ENCODE data around the gene DNAH7.

DNAH7 gene

DNA sequence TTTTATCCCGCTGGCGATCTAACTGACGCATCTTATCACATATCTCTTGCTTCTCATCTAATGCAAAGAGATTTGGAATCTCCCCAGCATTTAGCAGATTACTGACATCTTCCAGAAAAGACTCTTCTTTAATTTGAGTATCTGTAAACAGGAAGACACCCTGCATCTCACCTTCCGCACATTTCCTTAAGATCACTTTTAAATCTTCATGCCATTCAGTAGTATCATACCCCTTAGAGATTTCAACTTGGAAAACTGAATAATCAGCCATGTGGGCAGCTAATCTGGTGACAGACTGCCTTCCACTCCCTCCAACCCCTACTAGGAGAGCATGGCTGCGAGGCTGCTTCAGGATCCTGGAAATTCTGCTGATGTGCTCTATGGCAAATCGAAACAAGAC, 204.3 kb downstream of the DNAH7 start:
- TF ChIP-seq, protein P1, sequence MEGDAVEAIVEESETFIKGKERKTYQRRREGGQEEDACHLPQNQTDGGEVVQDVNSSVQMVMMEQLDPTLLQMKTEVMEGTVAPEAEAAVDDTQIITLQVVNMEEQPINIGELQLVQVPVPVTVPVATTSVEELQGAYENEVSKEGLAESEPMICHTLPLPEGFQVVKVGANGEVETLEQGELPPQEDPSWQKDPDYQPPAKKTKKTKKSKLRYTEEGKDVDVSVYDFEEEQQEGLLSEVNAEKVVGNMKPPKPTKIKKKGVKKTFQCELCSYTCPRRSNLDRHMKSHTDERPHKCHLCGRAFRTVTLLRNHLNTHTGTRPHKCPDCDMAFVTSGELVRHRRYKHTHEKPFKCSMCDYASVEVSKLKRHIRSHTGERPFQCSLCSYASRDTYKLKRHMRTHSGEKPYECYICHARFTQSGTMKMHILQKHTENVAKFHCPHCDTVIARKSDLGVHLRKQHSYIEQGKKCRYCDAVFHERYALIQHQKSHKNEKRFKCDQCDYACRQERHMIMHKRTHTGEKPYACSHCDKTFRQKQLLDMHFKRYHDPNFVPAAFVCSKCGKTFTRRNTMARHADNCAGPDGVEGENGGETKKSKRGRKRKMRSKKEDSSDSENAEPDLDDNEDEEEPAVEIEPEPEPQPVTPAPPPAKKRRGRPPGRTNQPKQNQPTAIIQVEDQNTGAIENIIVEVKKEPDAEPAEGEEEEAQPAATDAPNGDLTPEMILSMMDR (IDR thresholded peaks at IDR 0.05), result no peak
- intact Hi-C loops (cut with DNase I; ENCODE audit: low total_unique reads), result no loop called here
- no peaks in the 10 kb centered on the region for H3K27me3 ChIP-seq

DNA sequence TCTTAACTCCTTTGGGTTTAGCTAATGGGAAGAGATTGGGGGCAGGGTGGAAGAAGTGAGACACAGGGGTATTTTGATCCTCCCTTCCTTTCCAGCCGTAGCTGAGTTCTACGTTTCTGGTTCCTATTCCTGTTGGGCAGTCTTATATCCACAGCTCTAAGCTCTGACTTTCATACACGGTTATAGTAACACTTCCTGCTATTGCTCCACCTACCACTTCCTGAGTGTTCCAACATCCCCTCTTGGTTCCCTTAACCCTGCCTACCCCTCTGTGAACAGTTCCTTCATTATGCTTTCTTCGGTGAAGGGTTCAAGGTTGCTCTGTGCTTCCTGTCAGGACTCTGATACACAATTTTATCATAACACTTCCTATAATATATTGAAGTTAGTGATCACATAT, 205.1 kb downstream of the DNAH7 start:
- H3K4me1 ChIP-seq, result no peaks in the 10 kb centered on the region
- H3K27me3 ChIP-seq, result no peaks in the 10 kb centered on the region

More for the DNA sequence above, 204.3 kb downstream of the DNAH7 start:
- no peaks in the 10 kb centered on the region for H3K36me3 ChIP-seq
- no peaks in the 10 kb centered on the region for H3K9me3 ChIP-seq
- no peak overlapping the region for H3K4me3 ChIP-seq
- no peak for DNase-seq
- H3K27ac ChIP-seq, result no peak overlapping the region
- H3K4me1 ChIP-seq, result no peaks in the 10 kb centered on the region

DNA sequence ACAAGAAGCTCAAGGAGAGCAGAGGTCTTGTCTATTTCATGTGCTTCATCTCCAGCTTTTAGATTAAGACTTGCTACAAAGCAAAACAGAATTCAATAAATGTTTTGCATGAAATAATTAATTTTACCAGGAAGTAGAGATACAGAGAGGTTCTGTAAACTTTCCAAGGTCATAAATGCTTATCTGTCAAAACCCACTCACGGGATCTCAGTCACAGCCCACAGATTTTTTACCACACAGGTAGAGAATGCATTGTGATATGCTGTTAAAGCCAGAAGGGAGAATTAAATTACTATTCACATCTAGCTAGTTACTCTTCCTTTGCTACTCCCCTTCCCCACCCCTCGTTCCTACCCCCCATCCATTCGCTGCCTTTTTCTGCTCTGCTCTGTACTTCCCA, 205.5 kb downstream of the DNAH7 start:
- no peak overlapping the region for H3K27ac ChIP-seq
- no peaks in the 10 kb centered on the region for H3K4me1 ChIP-seq
- TF ChIP-seq, protein P1 (IDR thresholded peaks at IDR 0.05), result no peak
- no peaks in the 10 kb centered on the region for H3K9me3 ChIP-seq
- intact Hi-C loops (cut with DNase I; ENCODE audit: low total_unique reads), result no loop called here
- H3K36me3 ChIP-seq, result no peaks in the 10 kb centered on the region
- DNase-seq, result no peak
- H3K4me3 ChIP-seq, result no peak overlapping the region
- no peaks in the 10 kb centered on the region for H3K27me3 ChIP-seq

More for the DNA sequence above, 205.1 kb downstream of the DNAH7 start:
- no peaks in the 10 kb centered on the region for H3K36me3 ChIP-seq
- intact Hi-C loops (cut with DNase I; ENCODE audit: low total_unique reads), result no loop called here
- no peaks in the 10 kb centered on the region for H3K9me3 ChIP-seq
- no peak overlapping the region for H3K27ac ChIP-seq
- TF ChIP-seq, protein P1 (IDR thresholded peaks at IDR 0.05), result no peak
- no peak overlapping the region for H3K4me3 ChIP-seq
- DNase-seq, result no peak

DNA sequence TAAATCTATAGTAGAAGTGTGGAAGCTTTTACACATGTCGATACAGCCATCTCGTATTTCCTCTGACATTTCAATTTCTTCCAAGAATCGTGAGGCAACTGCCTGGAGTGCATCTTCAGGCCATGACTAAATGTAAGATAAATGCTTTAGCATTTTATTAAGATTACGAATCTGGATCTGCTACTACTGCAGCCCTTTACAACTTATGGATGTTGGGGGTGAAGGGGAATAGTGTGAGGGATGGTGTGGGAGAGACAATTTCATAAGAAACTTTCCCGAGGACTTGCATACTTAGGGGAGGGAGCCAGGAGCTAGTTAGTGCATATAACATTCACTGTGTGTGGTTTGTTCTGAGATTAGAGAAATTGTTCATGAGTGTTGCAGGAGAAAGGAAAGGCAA, 206.8 kb downstream of the DNAH7 start:
- Histone ChIP-seq H3K4me3 (no peak overlapping the region), H3K36me3 (no peaks in the 10 kb centered on the region), H3K9me3 (no peaks in the 10 kb centered on the region), H3K27me3 (no peaks in the 10 kb centered on the region), H3K27ac (no peak overlapping the region), H3K4me1 (no peaks in the 10 kb centered on the region)
- TF ChIP-seq, protein P1 (IDR thresholded peaks at IDR 0.05), result no peak
- intact Hi-C loops (cut with DNase I; ENCODE audit: low total_unique reads), result no loop called here
- no peak for DNase-seq

DNA sequence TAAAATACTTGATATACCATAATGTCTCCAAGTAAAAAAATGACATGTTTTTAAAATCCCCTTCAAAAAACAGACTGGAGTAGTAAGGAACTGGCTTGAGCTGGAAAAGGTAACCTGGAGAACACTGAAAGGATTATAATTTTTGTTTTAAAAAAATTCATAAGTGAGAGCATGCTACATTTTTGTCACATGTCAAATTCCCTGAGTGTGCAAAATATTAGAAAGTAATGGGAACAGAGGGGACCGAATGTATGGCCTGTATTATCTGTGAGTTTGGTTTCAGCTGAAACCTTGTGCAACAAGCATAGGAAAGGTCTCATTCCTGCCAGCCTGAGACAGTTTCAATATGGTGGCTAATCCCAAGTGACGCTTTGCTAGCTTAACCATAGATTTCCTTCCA, 209.1 kb downstream of the DNAH7 start:
- H3K9me3 ChIP-seq, result no peaks in the 10 kb centered on the region
- no peaks in the 10 kb centered on the region for H3K4me1 ChIP-seq
- TF ChIP-seq, protein P1 (IDR thresholded peaks at IDR 0.05), result no peak
- intact Hi-C loops (cut with DNase I; ENCODE audit: low total_unique reads), result no loop called here
- H3K27me3 ChIP-seq, result no peaks in the 10 kb centered on the region
- H3K36me3 ChIP-seq, result no peaks in the 10 kb centered on the region
- H3K4me3 ChIP-seq, result no peak overlapping the region
- no peak overlapping the region for H3K27ac ChIP-seq
- DNase-seq, result no peak

DNA sequence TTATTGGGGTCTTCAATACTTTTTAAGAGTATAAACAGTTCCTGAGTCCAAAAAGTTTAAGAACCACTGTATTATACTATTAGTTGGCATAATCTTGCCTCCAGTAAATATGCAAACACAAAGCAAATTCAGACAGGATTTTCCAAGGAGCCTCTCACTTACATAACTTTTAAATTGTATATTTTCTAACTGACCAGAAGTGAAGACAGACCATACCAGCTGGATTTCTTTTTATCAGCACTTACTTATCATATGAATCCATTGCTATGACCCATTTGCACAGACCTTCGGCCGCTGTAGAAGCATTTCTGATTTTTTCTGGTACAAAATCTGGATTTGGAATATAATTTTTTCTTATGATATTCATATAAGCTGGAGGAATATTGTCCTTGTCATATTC, 211.5 kb downstream of the DNAH7 start:
- Histone ChIP-seq H3K36me3 (no peaks in the 10 kb centered on the region), H3K9me3 (no peaks in the 10 kb centered on the region), H3K27ac (no peak overlapping the region), H3K4me3 (no peak overlapping the region), H3K27me3 (no peaks in the 10 kb centered on the region), H3K4me1 (no peaks in the 10 kb centered on the region)
- TF ChIP-seq, protein P1 (IDR thresholded peaks at IDR 0.05), result no peak
- intact Hi-C loops (cut with DNase I; ENCODE audit: low total_unique reads), result no loop called here
- no peak for DNase-seq
